Measurements from ENCODE around the gene NHP2. TPM values are rescaled to one million over a fixed set of nuclear protein-coding genes. Genes with fewer than 3 reads are reported as not detected.

NHP2 gene
- total RNA-seq, 1 experiment from 2014 or later: 221 TPM

DNA sequence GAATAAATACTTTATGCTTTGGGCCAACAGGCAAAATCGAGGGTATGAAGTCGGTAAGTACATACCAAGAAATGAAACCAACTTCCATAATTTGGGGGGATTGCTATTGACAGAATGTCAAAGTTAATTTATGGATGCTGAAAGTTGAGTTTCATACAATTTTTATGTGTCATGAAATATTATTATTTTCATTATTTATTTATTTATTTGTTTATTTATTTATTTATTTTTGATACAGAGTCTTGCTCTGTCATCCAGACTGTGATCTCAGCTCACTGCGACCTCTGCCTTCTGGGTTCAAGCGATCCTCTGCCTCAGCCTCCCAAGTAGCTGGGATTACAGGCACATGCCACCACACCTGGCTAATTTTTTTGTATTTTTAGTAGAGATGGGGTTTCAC is 38.0 kb upstream of the NHP2 start:
- H3K4me2 ChIP-seq: no peak overlapping the region
- TF ChIP-seq, protein P1, sequence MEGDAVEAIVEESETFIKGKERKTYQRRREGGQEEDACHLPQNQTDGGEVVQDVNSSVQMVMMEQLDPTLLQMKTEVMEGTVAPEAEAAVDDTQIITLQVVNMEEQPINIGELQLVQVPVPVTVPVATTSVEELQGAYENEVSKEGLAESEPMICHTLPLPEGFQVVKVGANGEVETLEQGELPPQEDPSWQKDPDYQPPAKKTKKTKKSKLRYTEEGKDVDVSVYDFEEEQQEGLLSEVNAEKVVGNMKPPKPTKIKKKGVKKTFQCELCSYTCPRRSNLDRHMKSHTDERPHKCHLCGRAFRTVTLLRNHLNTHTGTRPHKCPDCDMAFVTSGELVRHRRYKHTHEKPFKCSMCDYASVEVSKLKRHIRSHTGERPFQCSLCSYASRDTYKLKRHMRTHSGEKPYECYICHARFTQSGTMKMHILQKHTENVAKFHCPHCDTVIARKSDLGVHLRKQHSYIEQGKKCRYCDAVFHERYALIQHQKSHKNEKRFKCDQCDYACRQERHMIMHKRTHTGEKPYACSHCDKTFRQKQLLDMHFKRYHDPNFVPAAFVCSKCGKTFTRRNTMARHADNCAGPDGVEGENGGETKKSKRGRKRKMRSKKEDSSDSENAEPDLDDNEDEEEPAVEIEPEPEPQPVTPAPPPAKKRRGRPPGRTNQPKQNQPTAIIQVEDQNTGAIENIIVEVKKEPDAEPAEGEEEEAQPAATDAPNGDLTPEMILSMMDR (conservative IDR thresholded peaks at IDR 0.05): no peak
- no peak for TF ChIP-seq EZH2 (IDR thresholded peaks at IDR 0.05; ENCODE audit: low read depth)
- intact Hi-C loops (cut with micrococcal nuclease; ENCODE audit: unreplicated experiment): no loop called here
- DNase-seq: no peak
- peaks cover 17% of the 10 kb centered on the region for H3K27me3 ChIP-seq (ENCODE audit: insufficient read depth, low read depth)
- H3K79me2 ChIP-seq (ENCODE audit: low read depth): no peaks in the 10 kb centered on the region
- no peaks in the 10 kb centered on the region for H3K9me2 ChIP-seq (ENCODE audit: insufficient read depth)
- no peak overlapping the region for H3K4me3 ChIP-seq
- H3F3A ChIP-seq (ENCODE audit: insufficient read depth, low read depth): peaks cover 11% of the 10 kb centered on the region; the same call in 1 of the 2 replicates
- no peaks in the 10 kb centered on the region for H4K20me1 ChIP-seq (ENCODE audit: insufficient read depth)
- peaks cover 10% of the 10 kb centered on the region for H3K4me1 ChIP-seq (replicated peaks; ENCODE audit: insufficient read depth)
- no peaks in the 10 kb centered on the region for H3K9me3 ChIP-seq (ENCODE audit: insufficient read depth, low read depth)
- CTCF ChIA-PET: interaction anchor here (0.6 kb wide), 1 partner anchor 33 kb away, joined by 3 read pairs; no protein-coding TSS in a partner anchor
- no peaks in the 10 kb centered on the region for H3K36me3 ChIP-seq (ENCODE audit: low read depth)
- POLR2A ChIA-PET (ENCODE audit: unreplicated experiment): no interaction called here
- no peak overlapping the region for H3K27ac ChIP-seq
- BruUV-seq (replicated peaks): no TSS peak
- no peak overlapping the region for H2AFZ ChIP-seq

DNA sequence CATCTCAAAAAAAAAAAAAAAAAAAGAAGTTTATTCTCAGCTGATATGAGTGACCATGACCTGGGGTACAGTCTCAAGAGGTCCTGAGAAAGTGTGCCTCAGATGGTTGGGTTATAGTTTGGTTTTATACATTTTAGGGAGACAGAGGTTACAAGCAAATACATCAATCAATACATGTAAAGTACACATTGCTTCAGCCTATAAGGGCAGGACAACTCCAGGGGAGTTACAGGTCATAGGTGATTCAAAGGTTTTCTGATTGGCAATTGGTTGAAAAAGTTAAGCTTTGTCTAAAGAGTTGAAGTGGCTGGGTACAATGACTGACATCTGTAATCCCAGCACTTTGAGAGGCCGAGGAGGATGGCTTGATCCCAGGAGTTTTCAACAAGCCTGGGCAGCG is 35.7 kb upstream of the NHP2 start:
- Histone ChIP-seq H3K9me3 (ENCODE audit: insufficient read depth, low read depth) (no peaks in the 10 kb centered on the region), H3F3A (ENCODE audit: insufficient read depth, low read depth) (peaks cover 15% of the 10 kb centered on the region; the same call in 1 of the 2 replicates), H3K9me2 (ENCODE audit: insufficient read depth) (no peaks in the 10 kb centered on the region), H3K4me3 (no peak overlapping the region), H3K79me2 (ENCODE audit: low read depth) (no peaks in the 10 kb centered on the region), H3K27ac (no peak overlapping the region), H3K4me1 (replicated peaks; ENCODE audit: insufficient read depth) (peaks cover 20% of the 10 kb centered on the region), H2AFZ (no peak overlapping the region), H3K36me3 (ENCODE audit: low read depth) (no peaks in the 10 kb centered on the region), H3K4me2 (no peak overlapping the region), H4K20me1 (ENCODE audit: insufficient read depth) (no peaks in the 10 kb centered on the region), H3K27me3 (ENCODE audit: insufficient read depth, low read depth) (peaks cover 10% of the 10 kb centered on the region)
- intact Hi-C loops (cut with micrococcal nuclease; ENCODE audit: unreplicated experiment): no loop called here
- ChIA-PET CTCF (interaction anchor here (0.6 kb wide), 1 partner anchor 125 kb away, joined by 12 read pairs; no protein-coding TSS in a partner anchor), POLR2A (ENCODE audit: unreplicated experiment) (no interaction called here)
- no peak for TF ChIP-seq EZH2 (IDR thresholded peaks at IDR 0.05; ENCODE audit: low read depth)
- TF ChIP-seq, protein P1 (conservative IDR thresholded peaks at IDR 0.05): no peak
- no TSS peak for BruUV-seq (replicated peaks)
- no peak for DNase-seq

DNA sequence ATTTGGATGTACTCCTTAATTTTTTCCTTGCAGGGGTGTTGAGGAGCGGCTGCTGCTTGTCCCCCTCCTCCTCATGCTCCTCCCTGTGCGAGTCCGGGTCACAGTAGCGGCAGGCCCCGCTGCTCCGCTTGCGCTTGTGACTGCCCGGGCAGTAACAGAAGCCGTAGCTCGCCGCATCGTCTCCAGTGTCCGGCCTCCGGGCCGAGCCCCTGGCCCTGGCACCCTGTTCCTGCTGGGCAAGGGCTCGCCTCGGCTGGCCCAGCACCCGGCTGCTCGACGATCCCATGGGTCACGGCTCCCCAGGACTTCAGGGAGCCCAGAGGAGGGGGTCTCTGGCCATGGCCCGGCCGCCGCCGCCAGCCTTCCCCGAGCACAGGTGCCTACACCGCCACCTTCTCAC is 33.3 kb upstream of the NHP2 start, which contains the start of gene GMCL2:
TSS of gene GMCL2 (minus strand) at position 358 of the 400 bp plus-strand sequence. CDS start at position 286, 72 bp downstream.
- no TSS peak for BruUV-seq (replicated peaks)
- TF ChIP-seq, protein P1 (conservative IDR thresholded peaks at IDR 0.05): no peak
- TF ChIP-seq EZH2 (IDR thresholded peaks at IDR 0.05; ENCODE audit: low read depth): no peak
- H3K79me2 ChIP-seq (ENCODE audit: low read depth): no peaks in the 10 kb centered on the region
- intact Hi-C loops (cut with micrococcal nuclease; ENCODE audit: unreplicated experiment): no loop called here
- H2AFZ ChIP-seq: peak within 1 kb of the TSS; percentile 40
- no peaks in the 10 kb centered on the region for H3K27me3 ChIP-seq (ENCODE audit: insufficient read depth, low read depth)
- no peaks in the 10 kb centered on the region for H4K20me1 ChIP-seq (ENCODE audit: insufficient read depth)
- peaks cover 25% of the 10 kb centered on the region for H3K4me1 ChIP-seq (replicated peaks; ENCODE audit: insufficient read depth)
- H3F3A ChIP-seq (ENCODE audit: insufficient read depth, low read depth): peaks cover 14% of the 10 kb centered on the region; the same call in 1 of the 2 replicates
- H3K4me3 ChIP-seq: no peak within 1 kb of the TSS
- H3K4me2 ChIP-seq: peak within 1 kb of the TSS; percentile 48; the same call in 1 of the 2 replicates
- POLR2A ChIA-PET (ENCODE audit: unreplicated experiment): no interaction called here
- H3K9me2 ChIP-seq (ENCODE audit: insufficient read depth): no peaks in the 10 kb centered on the region
- DNase-seq: no peak
- H3K9me3 ChIP-seq (ENCODE audit: insufficient read depth, low read depth): no peaks in the 10 kb centered on the region
- H3K27ac ChIP-seq: no peak within 1 kb of the TSS
- H3K36me3 ChIP-seq (ENCODE audit: low read depth): no peaks in the 10 kb centered on the region
- CTCF ChIA-PET: no interaction called here
